Erythroblast (primary cell): Measurements from ENCODE around the gene SH3BP2.

Source experiments
- GATA1 ChIP-seq: IDR thresholded peaks from 2 replicates; pipeline ENCODE4 v1.6.1; 2011; ENCODE audit warnings: low read depth, mild to moderate bottlenecking, control low read depth, low read length, moderate library complexity
- POLR2A ChIP-seq: IDR thresholded peaks from 2 replicates; pipeline ENCODE4 v1.6.1; 2011; ENCODE audit warnings: mild to moderate bottlenecking, low read length

DNA sequence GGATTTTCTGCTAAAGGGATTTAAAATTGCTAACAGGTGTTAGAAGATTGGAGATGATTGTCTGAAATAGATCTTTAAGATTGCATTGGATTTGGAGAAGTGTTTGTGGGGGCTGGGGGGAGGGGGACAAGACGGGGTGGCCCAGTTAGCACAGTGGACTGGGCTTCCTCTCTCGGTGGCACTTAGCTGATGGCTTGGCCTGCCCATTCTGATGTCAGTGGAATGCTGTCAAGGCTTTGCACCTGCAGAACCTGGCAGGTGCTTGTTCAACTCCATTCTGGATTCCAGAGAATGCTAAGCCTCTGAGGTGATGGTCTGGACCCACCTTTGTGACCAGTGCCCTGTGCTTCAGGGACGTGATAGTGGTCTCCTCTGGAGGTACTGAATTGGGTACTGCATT is 94.5 kb downstream of the SH3BP2 start:
- TF ChIP-seq POLR2A (no peak), GATA1 (no peak)
